HG03521 (cell line): ENCODE measurements around the gene CCSER1.
"Not testable (repeated sequence)": the region's sequence is repeated elsewhere in the genome, so short reads cannot be mapped to it uniquely, and the experiment has no call there.

Experiments used
- ATAC-seq: cut with Tn5 transposase; IDR thresholded peaks from one replicate; pipeline ENCODE4 v1.9.1; 2021; ENCODE audit warnings: mild to moderate bottlenecking, moderate library complexity; ENCODE audit not compliant: unreplicated experiment

Gene CCSER1

GRCh38 chr4:90798948-90799347, 671.8 kb downstream of the CCSER1 start:
- ATAC-seq, result no peak

GRCh38 chr4:90799895-90800294, 672.7 kb downstream of the CCSER1 start:
- no peak for ATAC-seq

GRCh38 chr4:90815569-90815968, 688.4 kb downstream of the CCSER1 start:
- no peak for ATAC-seq

- no peak for ATAC-seq
These were observed 689.6 kb downstream of the CCSER1 start for GRCh38 chr4:90816754-90817153.

- no peak for ATAC-seq
These were observed 697.3 kb downstream of the CCSER1 start for GRCh38 chr4:90824266-90825150.

GRCh38 chr4:90825849-90826248, 698.7 kb downstream of the CCSER1 start:
- no peak for ATAC-seq

GRCh38 chr4:90833706-90834105, 706.5 kb downstream of the CCSER1 start:
- no peak for ATAC-seq

GRCh38 chr4:90837241-90837640, 710.0 kb downstream of the CCSER1 start:
- no peak for ATAC-seq

GRCh38 chr4:90838859-90839258, 711.7 kb downstream of the CCSER1 start:
- not testable (repeated sequence) for ATAC-seq

- no peak for ATAC-seq
These were observed 713.1 kb downstream of the CCSER1 start for GRCh38 chr4:90840291-90840690.

GRCh38 chr4:90840828-90841227, 713.6 kb downstream of the CCSER1 start:
- no peak for ATAC-seq

- ATAC-seq, result no peak
These were observed 714.5 kb downstream of the CCSER1 start for GRCh38 chr4:90841676-90842075.

GRCh38 chr4:90842960-90843359, 715.8 kb downstream of the CCSER1 start:
- ATAC-seq, result peak; percentile 93

- no peak for ATAC-seq
These were observed 717.0 kb downstream of the CCSER1 start for GRCh38 chr4:90844241-90844640.

- ATAC-seq, result no peak
These were observed 718.6 kb downstream of the CCSER1 start for GRCh38 chr4:90845777-90846176.

- no peak for ATAC-seq
These were observed 725.0 kb downstream of the CCSER1 start for GRCh38 chr4:90852237-90852636.

- no peak for ATAC-seq
These were observed 727.9 kb downstream of the CCSER1 start for GRCh38 chr4:90855111-90855510.

- no peak for ATAC-seq
These were observed 730.1 kb downstream of the CCSER1 start for GRCh38 chr4:90857081-90857820.

- no peak for ATAC-seq
These were observed 748.6 kb downstream of the CCSER1 start for GRCh38 chr4:90875791-90876190.

- ATAC-seq, result no peak
These were observed 749.1 kb downstream of the CCSER1 start for GRCh38 chr4:90876296-90876695.

- no peak for ATAC-seq
These were observed 756.3 kb downstream of the CCSER1 start for GRCh38 chr4:90883519-90883918.

GRCh38 chr4:90888571-90888970, 761.4 kb downstream of the CCSER1 start:
- ATAC-seq, result no peak
